NCI-H2227 (cell line): ENCODE measurements around the gene EMP1.

Source experiments
- DNase-seq: peaks from one replicate; lab custom pipeline; 2025; ENCODE audit not compliant: unreplicated experiment; lab: John Stamatoyannopoulos, UW

Gene EMP1

GRCh38 chr12:13218641-13219040 lies 22.1 kb downstream of the EMP1 start:
- no peak for DNase-seq

GRCh38 chr12:13219320-13219719 lies 22.8 kb downstream of the EMP1 start:
- DNase-seq = no peak

DNA sequence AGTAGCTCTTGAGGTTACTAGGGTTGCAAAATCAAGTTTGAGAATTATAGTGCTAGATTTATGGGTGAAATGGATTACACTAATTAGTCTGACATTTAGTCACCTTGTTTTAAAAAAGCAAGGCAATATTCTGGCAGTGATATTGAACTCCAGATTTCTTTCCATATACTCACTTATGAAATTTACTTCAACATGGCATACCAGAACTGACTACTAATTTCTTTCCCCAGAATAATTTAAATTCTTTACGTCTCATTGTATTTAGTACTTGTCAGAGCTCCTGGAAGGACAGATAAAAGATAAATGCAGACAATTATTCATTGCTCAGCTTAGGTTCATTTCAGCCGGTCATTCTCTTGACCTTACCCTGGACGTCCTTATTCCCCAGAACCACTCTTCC lies 24.3 kb downstream of the EMP1 start:
- DNase-seq = no peak

DNA sequence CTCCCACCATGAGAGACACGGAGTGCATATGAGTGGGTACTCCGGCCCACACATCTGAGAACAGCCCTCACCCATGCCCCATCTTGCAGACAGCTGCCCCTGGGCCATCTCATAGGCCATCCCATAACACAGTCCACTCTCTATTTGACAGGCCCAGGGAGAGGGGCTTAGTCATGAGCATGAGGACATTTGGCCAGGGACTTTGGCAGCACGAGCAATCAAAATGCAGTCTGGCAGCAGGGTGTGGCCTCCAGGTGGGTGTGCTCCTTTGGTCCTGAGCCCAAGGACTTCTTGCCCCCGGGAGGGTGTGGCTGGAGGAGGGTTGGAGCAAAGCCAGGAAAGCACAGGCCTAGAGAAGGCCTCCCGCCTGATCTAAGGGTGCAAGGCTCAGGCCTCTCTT lies 25.6 kb downstream of the EMP1 start:
- no peak for DNase-seq

DNA sequence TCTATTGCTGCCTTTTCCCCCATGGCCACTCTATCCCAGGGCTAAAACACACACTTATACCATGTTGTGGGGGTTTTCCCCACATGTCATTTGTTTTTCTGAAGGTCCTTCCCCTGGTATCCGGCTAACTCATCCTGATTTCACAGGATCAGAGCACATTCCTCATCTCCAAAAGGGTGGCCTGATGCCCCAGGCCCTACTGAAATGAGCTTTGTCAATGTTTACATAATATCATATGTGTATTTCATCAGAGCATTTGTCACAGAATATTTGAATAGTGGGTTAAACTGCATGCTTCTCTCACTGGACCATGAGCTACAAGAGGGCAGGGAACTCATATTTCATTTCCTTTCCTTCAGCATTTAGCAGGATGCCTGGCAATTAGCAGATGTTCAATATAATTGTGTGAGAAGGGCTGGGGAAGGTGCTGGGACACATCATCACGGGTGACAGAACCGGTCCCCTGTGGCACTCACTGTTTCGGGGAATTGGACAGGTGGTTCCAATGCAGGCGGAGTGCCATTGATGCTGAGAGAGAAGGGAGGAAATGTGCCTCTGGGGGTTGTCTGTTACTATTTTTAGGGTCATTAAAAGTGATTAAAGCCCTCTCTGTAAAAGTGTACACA lies 26.8 kb downstream of the EMP1 start:
- DNase-seq = no peak

GRCh38 chr12:13223941-13224340 lies 27.4 kb downstream of the EMP1 start:
- DNase-seq = no peak

DNA sequence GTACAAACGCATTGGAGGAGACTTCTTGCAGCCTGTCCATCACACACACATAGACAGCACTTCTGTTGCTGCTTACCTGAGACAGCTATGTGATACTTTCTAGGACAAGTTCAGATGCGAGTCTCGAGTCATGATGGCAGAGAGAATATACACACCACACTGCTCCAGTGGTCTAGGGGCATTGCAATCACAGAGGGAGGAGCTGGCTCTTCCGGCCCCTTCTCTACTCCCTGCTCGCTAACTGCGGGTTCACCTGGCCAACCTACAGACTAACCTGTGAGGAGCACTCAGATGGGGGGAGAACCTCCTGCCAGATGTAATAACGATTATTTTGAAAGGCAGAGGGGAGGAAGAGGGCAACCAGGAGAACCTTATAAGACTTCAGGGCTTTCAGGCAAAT lies 30.7 kb downstream of the EMP1 start:
- DNase-seq = no peak

GRCh38 chr12:13228579-13228978 lies 32.1 kb downstream of the EMP1 start:
- no peak for DNase-seq

- no peak for DNase-seq
Measured at GRCh38 chr12:13229504-13229903, 33.0 kb downstream of the EMP1 start.

- DNase-seq = no peak
Measured at GRCh38 chr12:13230500-13230899, 34.0 kb downstream of the EMP1 start.

GRCh38 chr12:13233830-13234641 lies 37.5 kb downstream of the EMP1 start:
- DNase-seq = peak; percentile 33

DNA sequence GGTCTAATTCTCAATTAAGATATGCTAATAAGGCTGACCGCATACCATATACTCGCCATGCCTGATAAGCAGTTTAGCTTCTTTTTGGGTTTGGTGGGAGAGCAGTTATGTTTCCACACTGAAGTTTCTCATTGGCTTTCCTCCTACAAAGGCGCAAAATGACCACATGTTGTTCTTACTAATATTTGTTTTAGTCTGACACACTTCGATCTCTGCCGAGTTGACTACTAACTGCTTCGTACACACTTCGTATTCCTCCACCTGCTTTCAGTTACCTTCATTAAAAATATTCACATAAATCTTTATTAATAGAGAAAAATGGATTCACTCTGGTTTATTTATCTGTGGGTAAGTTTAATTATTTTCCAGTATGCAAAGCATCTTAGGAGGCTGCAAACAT lies 41.7 kb downstream of the EMP1 start:
- DNase-seq = no peak

GRCh38 chr12:13241833-13242488 lies 45.4 kb downstream of the EMP1 start:
- DNase-seq = no peak

- no peak for DNase-seq
Measured at GRCh38 chr12:13242936-13243335, 46.4 kb downstream of the EMP1 start.

DNA sequence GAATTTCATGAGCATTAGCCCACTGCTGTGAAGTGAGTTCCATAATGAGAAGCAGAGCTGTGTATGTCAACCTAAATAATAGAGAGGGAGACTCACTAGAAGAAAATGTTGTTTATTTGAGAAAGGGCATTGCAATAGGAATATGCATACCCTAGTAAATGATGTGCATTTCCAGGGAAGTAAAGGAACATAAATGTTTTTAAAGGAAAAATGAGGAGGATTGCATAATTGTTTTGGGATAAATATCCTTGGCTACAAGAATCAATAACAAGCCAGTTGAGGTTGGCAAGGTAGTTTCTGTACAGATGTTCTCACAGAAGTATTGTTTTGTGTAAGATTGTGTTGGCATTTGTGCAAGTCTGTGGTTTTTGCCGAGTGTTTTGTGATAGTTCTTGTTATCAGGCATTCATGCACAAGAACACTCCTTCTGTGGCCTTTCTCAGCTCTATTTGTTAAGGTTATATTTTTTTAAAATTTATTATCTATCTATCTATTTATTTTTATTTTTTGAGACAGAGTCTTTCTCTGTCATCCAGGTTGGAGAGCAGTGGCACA lies 47.1 kb downstream of the EMP1 start:
- no peak for DNase-seq

DNA sequence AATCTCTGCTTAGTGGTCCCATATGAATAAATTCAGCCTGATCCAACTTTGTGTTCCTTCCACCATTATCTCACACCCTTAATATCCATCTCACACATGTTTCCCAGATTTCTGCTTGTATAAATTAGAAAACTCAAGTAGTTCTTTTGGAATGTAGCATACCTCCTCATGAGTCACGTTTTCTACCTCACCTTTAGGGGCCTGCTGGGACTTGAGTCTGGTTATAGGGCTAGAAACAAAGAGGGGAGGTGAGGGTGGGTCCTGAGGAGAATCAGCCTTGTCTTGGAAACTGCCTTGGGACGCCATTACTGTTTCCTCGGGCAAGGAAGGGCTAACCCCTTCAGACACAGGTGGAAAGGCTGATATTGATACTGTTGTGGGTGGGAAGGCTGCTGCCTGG lies 51.1 kb downstream of the EMP1 start:
- DNase-seq = no peak

DNA sequence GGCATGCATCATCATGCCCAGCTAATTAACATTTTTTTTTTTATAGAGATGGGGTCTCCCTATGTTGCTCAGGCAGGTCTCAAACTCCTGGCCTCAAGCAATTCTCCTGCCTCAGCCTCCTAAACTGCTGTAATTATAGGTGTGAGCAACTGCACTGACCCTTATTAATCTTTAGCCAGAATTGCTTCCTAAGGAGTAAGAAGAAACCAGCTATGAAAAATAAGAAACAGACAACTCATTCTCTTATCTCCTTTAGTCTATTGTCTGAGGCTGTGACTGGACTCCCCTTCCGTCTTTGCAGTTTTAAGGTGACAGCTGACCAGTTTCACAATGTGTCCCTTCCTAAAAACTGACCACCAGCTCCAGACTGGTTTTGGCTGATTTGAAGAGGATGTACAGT lies 52.4 kb downstream of the EMP1 start:
- no peak for DNase-seq

- no peak for DNase-seq
Measured at GRCh38 chr12:13250416-13250815, 53.9 kb downstream of the EMP1 start.

GRCh38 chr12:13251521-13251920 lies 55.0 kb downstream of the EMP1 start:
- DNase-seq = no peak

DNA sequence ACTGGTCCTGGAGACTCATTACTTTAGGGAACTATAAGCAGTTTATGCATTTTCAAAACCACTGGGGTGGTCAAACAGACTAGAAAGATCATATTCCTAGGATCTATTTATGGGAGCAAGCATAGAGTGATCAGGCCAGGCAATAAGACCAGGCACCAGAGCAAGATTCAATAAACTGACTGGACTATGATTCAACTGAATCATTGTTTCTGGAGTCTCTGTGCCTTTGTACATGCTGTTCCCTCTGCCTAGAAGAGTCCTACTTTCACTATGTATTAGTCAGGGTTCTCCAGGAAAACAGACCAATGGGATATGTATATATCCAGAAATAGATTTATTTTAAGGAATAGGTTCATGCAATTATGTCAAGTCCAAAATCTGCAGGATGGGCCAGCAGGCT lies 55.5 kb downstream of the EMP1 start:
- no peak for DNase-seq

- DNase-seq = no peak
Measured at GRCh38 chr12:13252616-13253015, 56.1 kb downstream of the EMP1 start.
